Cardiac muscle cell (in vitro differentiated cells and primary cell): Measurements from ENCODE around the gene COL6A5. TPM values are rescaled to one million over a fixed set of nuclear protein-coding genes. Genes with fewer than 3 reads are reported as not detected.

Experiments
- DNase-seq, 2 donors: peaks; one replicate each; pipeline versions ENCODE4 v3.0.0 to v3.0.0-alpha.2; 2010 to 2017; ENCODE audit warnings: low read depth in 1 of 2, low spot score in 1 of 2
- H3K27ac ChIP-seq: fragments of 200-600 bp; sonication (generic); 2 replicates; pipeline ENCODE4 v1.5.1; 2016
- H3K27me3 ChIP-seq: fragments of 200-600 bp; sonication (generic); 2 replicates; pipeline ENCODE4 v1.6.0; 2016; ENCODE audit warnings: control low read depth
- H3K36me3 ChIP-seq: fragments of 200-600 bp; sonication (generic); 2 replicates; pipeline ENCODE4 v1.5.1; 2016; ENCODE audit warnings: control low read depth
- H3K4me1 ChIP-seq: fragments of 200-600 bp; sonication (generic); 2 replicates; pipeline ENCODE4 v1.8.1; 2017; ENCODE audit warnings: low read depth, mild to moderate bottlenecking, mixed run types
- H3K4me3 ChIP-seq: fragments of 200-600 bp; sonication (generic); 2 replicates; pipeline ENCODE4 v1.5.1; 2016; ENCODE audit warnings: mild to moderate bottlenecking
- H3K9me3 ChIP-seq: fragments of 200-600 bp; sonication (generic); 2 replicates; pipeline ENCODE4 v1.5.1; 2017; ENCODE audit warnings: low read depth, mild to moderate bottlenecking, control low read depth
- polyA plus RNA-seq: library from polyadenylated mRNA; unstranded; fragments of >200 nt; fragmentation: Nextera tagmentation; extraction: Ambion mirVana; gene quantifications from 2 replicates; pipeline ENCODE4 v1.2.1, GENCODE V29; 2016
- total RNA-seq: library from RNA; depleted of rRNA; stranded (reverse); fragments of >200 nt; gene quantifications from 2 replicates; pipeline ENCODE4 v1.2.3, GENCODE V29; 2016
- TF ChIP-seq, protein P1 (sequence below): IDR thresholded peaks from 2 replicates; pipeline ENCODE4 v1.5.1; 2012; ENCODE audit warnings: low read depth, mild to moderate bottlenecking, low read length

The COL6A5 gene
- total and polyA plus RNA-seq, 2 experiments from 2014 or later = not detected

- TF ChIP-seq, protein P1, sequence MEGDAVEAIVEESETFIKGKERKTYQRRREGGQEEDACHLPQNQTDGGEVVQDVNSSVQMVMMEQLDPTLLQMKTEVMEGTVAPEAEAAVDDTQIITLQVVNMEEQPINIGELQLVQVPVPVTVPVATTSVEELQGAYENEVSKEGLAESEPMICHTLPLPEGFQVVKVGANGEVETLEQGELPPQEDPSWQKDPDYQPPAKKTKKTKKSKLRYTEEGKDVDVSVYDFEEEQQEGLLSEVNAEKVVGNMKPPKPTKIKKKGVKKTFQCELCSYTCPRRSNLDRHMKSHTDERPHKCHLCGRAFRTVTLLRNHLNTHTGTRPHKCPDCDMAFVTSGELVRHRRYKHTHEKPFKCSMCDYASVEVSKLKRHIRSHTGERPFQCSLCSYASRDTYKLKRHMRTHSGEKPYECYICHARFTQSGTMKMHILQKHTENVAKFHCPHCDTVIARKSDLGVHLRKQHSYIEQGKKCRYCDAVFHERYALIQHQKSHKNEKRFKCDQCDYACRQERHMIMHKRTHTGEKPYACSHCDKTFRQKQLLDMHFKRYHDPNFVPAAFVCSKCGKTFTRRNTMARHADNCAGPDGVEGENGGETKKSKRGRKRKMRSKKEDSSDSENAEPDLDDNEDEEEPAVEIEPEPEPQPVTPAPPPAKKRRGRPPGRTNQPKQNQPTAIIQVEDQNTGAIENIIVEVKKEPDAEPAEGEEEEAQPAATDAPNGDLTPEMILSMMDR = no peak
- Histone ChIP-seq H3K36me3 (no peaks in the 10 kb centered on the region), H3K27me3 (peaks cover 86% of the 10 kb centered on the region), H3K4me3 (no peak overlapping the region), H3K4me1 (no peaks in the 10 kb centered on the region), H3K27ac (no peak overlapping the region), H3K9me3 (no peaks in the 10 kb centered on the region)
- DNase-seq = no peak
Observed at GRCh38 chr3:130507746-130508145, 162.3 kb downstream of the COL6A5 start.

- peak in 1 of 2 donors; percentile 62 for DNase-seq
- H3K27me3 ChIP-seq = peaks cover 89% of the 10 kb centered on the region
- no peaks in the 10 kb centered on the region for H3K36me3 ChIP-seq
- TF ChIP-seq, protein P1 = no peak
- no peaks in the 10 kb centered on the region for H3K9me3 ChIP-seq
- H3K27ac ChIP-seq = no peak overlapping the region
- H3K4me1 ChIP-seq = no peaks in the 10 kb centered on the region
- no peak overlapping the region for H3K4me3 ChIP-seq
Observed at GRCh38 chr3:130509008-130509407, 163.5 kb downstream of the COL6A5 start.

DNA sequence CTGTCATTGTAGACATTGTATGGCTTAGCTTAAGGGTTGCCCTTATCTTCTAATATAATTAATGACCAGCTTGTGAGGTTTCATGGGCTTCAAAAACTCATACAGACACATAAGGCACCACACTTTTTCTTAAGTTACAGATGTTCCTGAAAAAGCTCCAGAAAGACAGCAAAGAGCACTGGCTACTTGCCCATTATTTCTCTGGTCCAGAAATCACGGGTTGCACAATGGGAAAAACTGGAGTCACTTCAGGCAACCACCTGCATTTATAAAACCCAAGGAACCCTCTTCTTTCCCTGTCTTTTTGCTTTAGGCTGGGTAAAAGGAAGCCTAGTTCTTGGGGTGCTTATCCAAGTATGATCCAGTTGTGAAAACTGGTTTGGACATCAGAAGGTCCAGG is 169.2 kb downstream of the COL6A5 start:
- Histone ChIP-seq H3K27ac (no peak overlapping the region), H3K4me3 (no peak overlapping the region), H3K4me1 (no peaks in the 10 kb centered on the region), H3K36me3 (no peaks in the 10 kb centered on the region), H3K9me3 (no peaks in the 10 kb centered on the region), H3K27me3 (peaks cover 98% of the 10 kb centered on the region)
- peak in 1 of 2 donors; percentile 32 for DNase-seq
- TF ChIP-seq, protein P1 = no peak

- H3K36me3 ChIP-seq = no peaks in the 10 kb centered on the region
- no peak overlapping the region for H3K4me3 ChIP-seq
- H3K27ac ChIP-seq = no peak overlapping the region
- H3K27me3 ChIP-seq = peaks cover 98% of the 10 kb centered on the region
- no peak for DNase-seq
- H3K9me3 ChIP-seq = no peaks in the 10 kb centered on the region
- no peaks in the 10 kb centered on the region for H3K4me1 ChIP-seq
- TF ChIP-seq, protein P1 = no peak
Observed at GRCh38 chr3:130515755-130516154, 170.3 kb downstream of the COL6A5 start.

DNA sequence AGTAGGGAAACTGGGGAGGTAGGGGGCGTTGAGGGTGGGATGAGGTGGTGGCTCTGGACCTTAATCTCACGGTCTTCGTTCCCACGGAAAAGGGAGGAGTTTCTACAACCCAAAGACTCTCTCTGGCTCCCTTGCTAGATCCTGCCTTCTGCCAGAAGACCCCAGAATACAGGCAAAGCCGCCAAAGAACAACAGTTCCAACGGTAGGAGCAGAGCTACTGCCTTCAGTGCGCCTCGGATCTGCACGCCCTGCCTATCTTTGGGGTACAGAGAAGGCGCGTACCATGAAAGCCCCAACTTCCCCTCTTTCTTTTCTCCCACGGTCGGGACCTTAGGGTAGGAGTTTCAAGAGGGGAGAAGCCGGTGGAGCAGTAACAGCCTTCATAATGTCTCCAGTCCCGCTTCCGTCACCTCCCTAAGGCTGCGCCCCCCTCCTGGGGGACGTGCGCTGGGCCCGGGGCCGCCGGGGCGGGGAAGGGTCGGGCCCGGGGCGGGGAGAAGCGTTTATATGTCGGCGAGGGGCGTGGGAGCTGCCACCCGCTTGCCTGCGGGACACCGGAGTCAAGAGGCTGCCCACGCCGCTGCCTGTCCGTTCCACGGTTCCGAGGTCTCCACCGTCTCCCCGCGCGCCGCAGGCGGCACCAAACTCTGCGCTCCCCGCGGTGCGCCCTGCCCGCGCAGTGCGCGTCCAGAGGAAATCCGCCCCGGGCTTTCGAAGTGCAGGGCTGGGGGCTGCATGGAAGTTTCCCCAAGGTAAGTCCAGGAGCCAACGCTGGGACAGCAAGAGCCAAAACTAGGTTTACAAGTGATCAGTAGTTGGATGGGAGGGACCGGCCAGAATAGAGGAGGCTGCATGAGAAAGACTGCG is 171.4 kb downstream of the COL6A5 start, which contains the start of gene COL6A6:
Gene COL6A6 (plus strand): TSS at position 533 of the 868 bp plus-strand sequence. CDS start 43,188 bp downstream, outside the sequence.
- Histone ChIP-seq H3K9me3 (no peaks in the 10 kb centered on the region), H3K4me1 (no peaks in the 10 kb centered on the region), H3K36me3 (no peaks in the 10 kb centered on the region), H3K27me3 (peaks cover 96% of the 10 kb centered on the region), H3K27ac (no peak within 1 kb of the TSS), H3K4me3 (peak within 1 kb of the TSS; percentile 21)
- DNase-seq = peak; percentile 4 to 31
- TF ChIP-seq, protein P1 = no peak
